GM18867 (cell line): ENCODE data around the gene MXD4.

Source experiments
- ATAC-seq: cut with Tn5 transposase; IDR thresholded peaks from one replicate; pipeline ENCODE4 v1.9.1; 2021; ENCODE audit warnings: mild to moderate bottlenecking, moderate library complexity; ENCODE audit not compliant: unreplicated experiment

The MXD4 gene

DNA sequence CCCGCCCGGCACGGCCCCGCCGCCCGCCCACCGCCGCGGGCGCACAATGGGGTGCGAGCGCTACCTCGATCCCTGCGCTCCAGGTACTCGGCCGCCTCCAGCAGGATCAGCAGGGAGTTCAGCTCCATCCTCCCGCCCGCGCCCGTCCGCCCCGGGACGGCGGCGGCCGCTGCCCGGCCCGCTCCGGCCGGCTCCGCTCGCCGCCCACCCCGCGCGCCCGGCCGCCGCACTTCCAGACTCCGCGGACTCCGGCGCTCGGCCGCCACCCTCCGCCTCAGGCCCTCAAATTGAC is at the start of gene MXD4:
TSS of gene MXD4 (minus strand) at position 257 of the 292 bp plus-strand sequence. CDS start at position 128, 129 bp downstream.
- ATAC-seq: no peak

GRCh38 chr4:2306773-2307410 is 45.0 kb upstream of the MXD4 start:
- no peak for ATAC-seq

DNA sequence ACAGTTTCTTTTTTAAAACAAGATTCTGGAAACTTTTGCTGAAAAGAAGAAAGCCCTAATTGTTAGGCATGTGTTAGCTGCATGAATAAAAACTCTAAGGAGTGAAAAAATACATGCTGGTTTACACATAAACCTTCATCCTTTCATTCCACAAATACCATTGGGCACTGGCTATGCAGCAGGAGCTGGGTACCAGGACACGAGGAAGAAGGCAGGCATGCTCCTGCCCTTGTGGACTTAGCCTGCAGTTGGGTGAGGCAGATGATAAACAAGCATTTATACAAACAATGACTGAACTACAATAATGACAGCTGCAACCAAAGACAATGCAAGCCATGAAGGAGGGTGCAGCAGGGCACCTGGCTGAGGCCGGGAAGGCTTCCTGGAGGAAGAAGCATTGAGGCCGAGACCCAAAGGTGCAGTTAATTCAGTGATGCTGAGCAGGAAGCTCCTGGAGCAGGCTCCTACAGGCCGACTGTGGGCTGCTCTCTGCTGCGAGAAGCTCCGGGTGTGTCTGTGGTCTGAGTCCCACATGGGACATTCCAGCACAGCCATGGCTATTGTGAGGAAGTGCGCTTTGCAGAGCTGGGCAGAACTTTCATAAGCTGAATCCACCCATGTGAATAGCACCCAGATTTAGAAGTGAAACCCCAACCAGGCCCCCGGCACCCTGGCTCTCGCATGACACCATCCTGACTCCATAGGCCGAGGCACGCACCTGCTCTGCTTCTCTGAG is 44.0 kb upstream of the MXD4 start:
- no peak for ATAC-seq

DNA sequence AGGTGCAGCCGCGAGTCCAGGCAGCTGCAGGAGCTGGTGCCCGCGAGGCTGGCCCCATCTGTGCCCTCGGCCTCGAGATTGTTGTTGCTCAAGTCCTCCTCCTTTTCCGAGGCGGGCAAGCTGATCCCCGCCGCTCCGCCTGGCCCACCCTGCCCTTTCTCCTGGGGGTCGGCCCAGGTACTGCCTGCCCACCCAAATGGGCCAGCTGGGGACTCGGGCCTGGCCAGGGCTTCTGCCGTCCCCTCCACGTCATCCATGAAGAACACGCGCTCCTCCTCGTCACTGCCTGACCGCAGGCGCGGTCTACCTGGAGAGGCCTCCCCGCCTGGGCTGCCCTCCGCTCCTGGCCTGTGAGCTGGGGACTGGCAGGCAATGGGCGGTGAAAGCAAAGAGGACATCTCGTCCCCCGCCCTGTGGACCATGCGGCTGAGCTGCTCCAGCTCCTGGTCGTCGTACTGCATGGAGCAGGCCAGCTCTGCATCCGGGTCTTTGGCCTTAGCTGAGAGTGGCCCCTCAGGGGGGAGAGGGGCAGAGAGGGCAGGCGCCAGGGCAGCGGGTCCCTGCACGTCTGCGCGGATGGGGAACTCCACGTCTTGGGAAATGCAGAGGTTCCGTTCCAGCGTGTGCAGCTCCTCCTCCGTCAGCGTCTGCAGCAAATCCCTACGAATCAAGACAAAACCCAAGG is 43.1 kb upstream of the MXD4 start:
- ATAC-seq: no peak

DNA sequence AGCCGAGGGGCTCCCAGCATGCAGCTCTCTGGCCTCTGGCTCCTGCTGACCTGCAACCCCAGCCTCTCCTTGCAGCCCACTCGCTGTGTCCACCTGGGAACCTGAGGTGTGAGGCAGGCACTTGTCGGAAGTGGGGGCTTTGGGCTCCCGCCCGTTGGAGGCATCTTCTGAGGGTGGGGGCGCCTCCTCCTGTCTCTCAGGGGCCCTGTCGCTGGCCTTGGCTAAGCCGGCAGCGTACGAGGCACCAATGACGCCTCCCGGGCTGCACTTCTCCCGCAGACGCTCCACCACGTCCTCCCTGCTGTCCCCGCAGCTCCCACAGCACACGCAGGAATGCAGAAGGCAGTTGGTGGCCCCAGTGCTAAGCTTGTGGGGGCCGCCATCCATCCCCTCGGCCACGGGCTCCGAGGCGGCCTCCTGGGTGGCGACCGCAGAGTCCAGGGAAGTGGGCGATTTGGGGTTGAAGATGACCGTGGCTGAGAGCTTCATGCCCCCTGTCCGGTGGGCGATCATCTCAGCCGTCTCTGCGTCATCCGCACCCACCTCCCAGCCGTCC is 42.5 kb upstream of the MXD4 start:
- no peak for ATAC-seq

DNA sequence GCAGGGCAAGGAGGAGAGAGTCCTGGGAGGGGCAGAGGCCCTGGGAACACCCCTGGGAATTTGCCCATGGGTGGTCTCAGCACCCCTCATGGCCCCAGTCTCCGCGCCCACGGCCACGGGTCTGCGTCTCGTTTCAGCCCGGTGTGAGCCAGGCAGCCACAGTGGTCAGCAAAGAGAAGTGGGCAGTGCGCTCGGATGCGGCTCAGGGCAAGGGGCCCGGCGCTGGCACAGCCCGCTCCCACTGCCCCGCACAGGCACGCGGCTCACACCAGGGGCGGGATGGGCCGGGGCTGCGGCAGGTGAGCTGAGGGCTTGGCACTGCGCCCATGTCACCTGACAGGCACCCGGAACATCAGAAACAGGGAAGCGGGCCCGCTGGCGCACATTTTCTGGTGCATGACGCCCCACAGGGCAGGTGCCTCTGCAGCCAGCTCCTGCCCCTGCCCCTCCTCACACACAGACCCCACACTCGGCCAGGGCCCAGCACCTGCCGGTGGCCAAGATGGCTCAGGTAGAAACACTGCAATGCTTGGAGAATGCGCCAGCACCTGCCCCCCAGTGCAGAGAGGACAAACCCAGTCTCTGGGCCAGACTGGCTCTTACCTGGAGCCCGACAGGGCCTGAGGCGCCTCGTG is 41.9 kb upstream of the MXD4 start:
- ATAC-seq: no peak

DNA sequence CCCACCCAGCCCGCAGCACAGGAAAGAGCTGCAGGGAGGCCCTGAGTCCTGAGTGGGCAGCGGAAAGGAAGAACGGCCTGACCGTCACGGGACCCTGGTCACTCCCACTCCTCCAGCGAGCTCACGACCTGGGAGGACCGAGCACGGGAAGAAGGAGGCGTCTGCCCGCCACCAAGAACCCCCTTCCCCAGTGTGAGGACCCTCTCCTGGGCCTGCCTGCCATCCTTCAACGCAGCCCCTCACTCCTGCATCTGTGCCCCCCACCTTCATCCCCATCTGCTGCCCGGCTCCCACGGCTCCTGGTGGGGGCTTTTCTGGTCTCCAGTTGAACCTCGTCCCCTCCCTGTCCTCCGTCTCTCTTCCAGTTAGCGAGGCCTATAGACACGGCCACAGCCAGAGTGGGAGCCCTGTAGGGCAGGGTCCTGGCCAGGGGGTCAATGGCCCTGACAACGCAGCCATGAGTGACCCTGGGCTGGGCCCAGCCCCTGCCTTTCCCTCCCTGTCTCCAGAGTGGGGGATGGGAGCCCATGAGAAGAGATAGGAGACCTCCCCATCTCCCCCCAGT is 41.3 kb upstream of the MXD4 start:
- ATAC-seq: no peak

DNA sequence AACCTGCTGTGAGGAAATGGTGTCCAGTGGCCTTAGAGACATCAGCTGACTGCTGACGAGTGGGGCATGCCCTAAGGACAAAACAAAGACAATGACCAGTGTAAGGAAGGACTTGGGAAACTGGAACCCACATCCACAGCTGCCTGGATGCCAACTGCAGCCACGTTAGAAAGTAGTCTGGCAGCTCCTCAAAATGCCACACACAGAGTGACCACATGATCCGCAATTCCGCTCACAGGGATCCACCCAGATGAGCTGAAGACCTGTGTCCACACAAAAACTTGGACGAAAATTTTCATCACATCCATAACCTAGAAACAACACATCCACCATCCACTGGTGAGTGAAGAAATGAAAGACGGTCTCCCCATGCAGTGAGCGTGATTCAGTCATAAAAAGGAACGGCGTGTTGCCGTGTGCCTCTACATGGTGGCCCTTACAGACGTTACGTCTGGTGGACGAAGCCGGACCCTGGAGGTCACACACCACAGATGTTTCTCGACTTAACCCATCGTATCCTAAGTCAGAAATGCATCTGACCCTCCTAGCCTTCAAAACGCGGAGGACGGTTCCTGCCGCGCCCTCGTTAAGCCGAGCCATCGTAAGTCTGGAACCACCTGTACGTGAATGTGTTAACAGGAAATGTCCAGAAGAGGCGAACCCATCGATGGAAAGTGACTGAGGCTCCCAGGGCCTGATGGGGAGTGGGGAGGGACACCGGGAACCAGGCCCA is 40.6 kb upstream of the MXD4 start:
- ATAC-seq: no peak

GRCh38 chr4:2301806-2302205 is 39.9 kb upstream of the MXD4 start:
- no peak for ATAC-seq

DNA sequence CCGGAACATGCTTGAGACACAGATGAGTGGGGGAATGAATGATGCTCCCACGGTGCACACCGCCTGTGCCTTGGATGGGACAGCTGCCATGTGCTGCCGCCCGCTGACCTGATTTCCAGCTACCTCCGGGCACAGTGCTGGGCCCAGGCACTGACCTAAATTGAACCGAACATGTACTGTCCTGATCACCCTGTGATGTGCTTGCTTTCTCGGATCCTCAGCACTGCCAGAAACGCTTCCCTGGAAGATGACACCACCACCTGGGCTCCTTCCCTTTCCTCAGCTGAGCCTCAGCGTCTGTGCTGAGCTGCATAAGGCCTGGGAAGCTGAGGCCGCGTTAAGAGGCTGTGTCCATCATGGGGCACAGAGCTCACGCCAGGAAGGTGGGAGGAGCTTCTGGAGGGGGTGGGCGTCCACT is 39.3 kb upstream of the MXD4 start:
- ATAC-seq: no peak

DNA sequence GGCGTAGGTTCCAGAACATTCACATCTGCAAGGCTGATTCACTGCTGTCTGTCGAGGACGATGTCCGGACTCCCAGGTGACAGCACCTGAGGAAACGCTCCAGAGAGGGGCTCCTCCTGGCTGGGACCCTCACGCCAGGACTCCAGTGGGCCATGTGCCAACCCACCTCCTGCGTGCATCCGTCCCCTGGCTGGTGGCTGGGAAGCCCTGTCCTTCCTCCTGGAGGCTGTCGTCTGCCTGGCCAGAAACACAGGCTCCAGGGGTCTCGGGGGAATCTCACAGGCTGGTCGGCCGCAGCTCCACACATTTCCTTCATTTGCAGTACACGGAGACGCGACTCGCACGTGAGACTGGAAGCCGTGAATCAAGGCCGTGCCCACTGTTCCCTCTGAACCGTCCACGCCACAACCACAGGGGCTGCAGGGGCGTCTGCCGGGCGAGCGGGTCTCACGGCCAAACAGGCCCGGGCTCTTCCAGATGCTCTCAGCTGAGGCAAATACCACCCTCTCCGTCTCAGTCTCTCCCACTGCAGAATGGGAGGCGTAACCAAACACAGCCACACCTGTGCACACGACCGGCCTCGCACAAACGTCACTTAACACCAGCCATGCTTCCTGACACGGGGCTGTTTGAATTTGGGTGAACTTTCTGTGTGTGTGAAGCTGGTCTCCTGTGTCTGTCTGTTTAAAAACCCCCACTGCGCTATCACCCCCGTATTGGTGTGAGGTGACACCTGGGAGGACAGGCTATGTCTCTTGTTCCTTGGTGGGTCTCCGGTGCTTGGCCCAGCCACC is 38.7 kb upstream of the MXD4 start:
- ATAC-seq: no peak

DNA sequence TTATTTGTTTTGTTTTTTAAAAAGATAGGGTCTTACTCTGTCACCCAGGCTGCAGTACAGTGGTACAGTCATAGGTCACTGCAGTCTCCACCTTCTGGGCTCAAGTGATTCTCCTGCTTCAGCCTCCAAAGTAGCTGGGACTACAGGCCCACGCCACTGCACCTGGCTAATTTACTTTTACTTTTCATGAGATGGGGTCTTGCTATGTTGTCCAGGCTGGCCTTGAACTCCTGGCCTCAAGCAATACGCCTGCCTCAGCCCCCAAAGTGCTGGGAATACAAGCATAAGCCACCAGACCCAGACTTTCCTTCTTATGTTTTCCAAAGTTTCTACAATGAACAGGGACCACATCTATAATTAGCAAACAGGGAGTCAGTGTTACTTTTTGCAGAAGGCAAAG is 37.9 kb upstream of the MXD4 start:
- no peak for ATAC-seq

DNA sequence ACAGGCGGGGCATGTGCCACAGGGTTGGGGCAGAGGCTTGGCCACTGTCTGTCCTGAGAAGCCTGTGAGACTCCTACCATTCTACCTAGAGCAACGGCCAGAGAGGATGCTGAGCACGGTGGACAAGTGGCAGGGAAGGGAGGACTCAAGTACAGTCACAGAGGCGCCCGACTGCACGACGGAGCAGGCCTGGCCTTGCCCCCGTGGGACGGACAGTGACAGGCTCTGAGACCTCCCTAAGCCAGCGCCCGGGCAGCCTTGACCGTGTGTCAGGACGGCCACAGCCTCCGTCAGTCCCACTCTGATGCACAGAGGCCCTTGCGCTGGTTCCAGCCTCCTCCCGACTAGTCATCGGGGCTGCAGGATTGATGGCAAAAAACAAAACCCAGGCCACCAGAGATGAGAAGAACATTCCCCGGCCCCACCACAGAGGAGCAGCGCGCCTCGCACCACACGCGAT is 36.7 kb upstream of the MXD4 start:
- ATAC-seq: no peak

- no peak for ATAC-seq
Observed at GRCh38 chr4:2297606-2298531, 36.0 kb upstream of the MXD4 start.

- ATAC-seq: no peak
Observed at GRCh38 chr4:2296631-2297601, 35.0 kb upstream of the MXD4 start.

GRCh38 chr4:2295900-2296442 is 34.1 kb upstream of the MXD4 start:
- no peak for ATAC-seq

DNA sequence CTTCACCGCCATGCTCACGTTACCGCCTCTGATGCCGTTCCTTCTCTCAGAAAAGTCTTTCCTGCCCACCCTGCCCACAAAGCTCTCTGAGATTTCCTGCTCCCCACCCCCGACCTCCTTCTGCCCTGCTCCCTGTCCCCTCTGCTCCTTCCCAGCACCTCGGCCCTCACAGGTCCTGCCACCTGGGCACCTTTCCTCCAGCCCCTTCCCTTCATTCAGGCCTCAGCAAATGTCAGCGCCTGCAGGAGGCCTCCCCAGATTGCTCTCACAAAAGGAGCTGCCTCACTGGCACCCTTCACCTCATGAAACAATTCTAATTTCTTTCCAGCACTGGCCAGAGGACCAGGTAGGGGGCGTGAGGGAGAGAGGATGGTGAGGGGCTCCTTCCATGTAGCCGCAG is 33.6 kb upstream of the MXD4 start:
- ATAC-seq: no peak
